HEK293T (cell line): ENCODE results near the gene INCA1.

ENCODE experiments used
- CTCF ChIA-PET: fragments of 350-600 bp; formaldehyde crosslinking; extraction: SDS; loops from one replicate; lab custom pipeline; 2021; ENCODE audit warnings: antibody characterized with exemption, inconsistent platforms; lab: Yijun Ruan, JAX
- POLR2A ChIA-PET: fragments of 350-600 bp; formaldehyde crosslinking; extraction: SDS; loops from one replicate; lab custom pipeline; 2020; ENCODE audit warnings: antibody characterized with exemption, inconsistent platforms; lab: Yijun Ruan, JAX
- DNase-seq: peaks from one replicate; pipeline ENCODE4 v3.0.0; 2012; ENCODE audit warnings: mixed read lengths; ENCODE audit errors: extremely low spot score
- ARNT ChIP-seq: fragments of 450-650 bp; IDR thresholded peaks from 2 replicates; pipeline ENCODE4 v1.6.1; 2017; ENCODE audit warnings: mild to moderate bottlenecking
- BHLHE40 ChIP-seq: fragments of 450-650 bp; IDR thresholded peaks from 2 replicates; pipeline ENCODE4 v1.6.1; 2016; ENCODE audit warnings: mild to moderate bottlenecking, moderate library complexity, borderline replicate concordance
- CTBP1 ChIP-seq: fragments of 450-650 bp; IDR thresholded peaks from 2 replicates; pipeline ENCODE4 v1.6.1; 2016; ENCODE audit warnings: borderline replicate concordance
- ELF4 ChIP-seq: fragments of 450-650 bp; IDR thresholded peaks from 2 replicates; pipeline ENCODE4 v1.6.1; 2017; ENCODE audit warnings: antibody characterized with exemption
- FOXA1 ChIP-seq: fragments of 450-650 bp; IDR thresholded peaks from 2 replicates; pipeline ENCODE4 v1.6.1; 2016; ENCODE audit warnings: mild to moderate bottlenecking
- FOXK2 ChIP-seq: fragments of 450-650 bp; IDR thresholded peaks from 2 replicates; pipeline ENCODE4 v1.6.1; 2016; ENCODE audit warnings: mild to moderate bottlenecking
- FOXM1 ChIP-seq: fragments of 450-650 bp; IDR thresholded peaks from 2 replicates; pipeline ENCODE4 v1.6.1; 2017; ENCODE audit warnings: mild to moderate bottlenecking, borderline replicate concordance
- HDGF ChIP-seq: fragments of 450-650 bp; IDR thresholded peaks from 2 replicates; pipeline ENCODE4 v1.6.1; 2017; ENCODE audit warnings: antibody characterized with exemption, borderline replicate concordance
- L3MBTL2 ChIP-seq: fragments of 450-650 bp; conservative IDR thresholded peaks from 2 replicates; pipeline ENCODE4 v1.6.1; 2016; ENCODE audit warnings: mild to moderate bottlenecking
- LEF1 ChIP-seq: fragments of 450-650 bp; IDR thresholded peaks from 2 replicates; pipeline ENCODE4 v1.6.1; 2017; ENCODE audit warnings: mild to moderate bottlenecking, borderline replicate concordance
- NFRKB ChIP-seq: fragments of 450-650 bp; IDR thresholded peaks from 2 replicates; pipeline ENCODE4 v1.6.1; 2016; ENCODE audit warnings: mild to moderate bottlenecking, moderate library complexity
- SP1 ChIP-seq: fragments of 450-650 bp; IDR thresholded peaks from 2 replicates; pipeline ENCODE4 v1.6.1; 2017
- SUZ12 ChIP-seq: fragments of 450-650 bp; IDR thresholded peaks from 2 replicates; pipeline ENCODE4 v1.6.1; 2016; ENCODE audit warnings: mild to moderate bottlenecking
- TARDBP ChIP-seq: fragments of 450-650 bp; IDR thresholded peaks from 2 replicates; pipeline ENCODE4 v1.6.1; 2016
- ZNF384 ChIP-seq: fragments of 450-650 bp; IDR thresholded peaks from 2 replicates; pipeline ENCODE4 v1.6.1; 2016
- TF ChIP-seq, protein P1 (sequence below): fragments of 450-650 bp; IDR thresholded peaks from 2 replicates; pipeline ENCODE4 v1.6.1; 2016

INCA1 gene

DNA sequence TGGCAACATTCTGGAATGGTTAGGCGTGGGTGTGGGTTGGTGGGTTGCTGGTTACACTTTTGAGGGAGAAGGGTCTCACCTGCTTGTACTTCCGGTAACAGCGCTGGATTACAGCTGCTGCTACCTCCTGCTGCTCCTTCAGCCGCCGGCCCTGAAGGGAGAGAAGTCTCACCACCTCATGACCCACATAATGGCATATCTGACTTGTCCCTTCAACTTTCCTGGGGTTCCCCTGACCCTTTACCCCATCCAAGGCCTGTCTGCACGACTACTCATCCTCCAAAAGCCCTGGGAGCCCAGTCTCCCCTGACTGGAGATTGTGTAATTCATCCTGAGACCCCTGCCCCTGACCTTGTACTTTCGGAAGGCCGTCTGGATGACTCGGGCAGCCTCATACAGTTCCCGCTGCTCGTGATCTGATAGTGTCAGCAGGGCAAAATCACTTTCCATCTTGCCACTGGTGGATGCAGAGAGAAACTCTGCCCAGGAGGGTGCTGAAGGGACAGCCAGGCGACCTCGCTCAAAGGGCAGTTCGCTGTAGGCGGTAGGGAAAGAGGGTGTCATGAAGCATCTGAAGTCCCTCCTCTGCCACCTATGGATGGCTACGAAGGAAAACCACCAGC lies 27.7 kb downstream of the INCA1 start:
- ChIA-PET POLR2A (interaction anchor here (0.7 to 1.6 kb wide), 4 partner anchors 9 to 30 kb away, joined by 3 to 15 read pairs (median 4); partner anchors contain the start of genes RNF167 and SLC25A11), CTCF (interaction anchor here (1.2 kb wide), 1 partner anchor 11 kb away, joined by 4 read pairs; no protein-coding TSS in a partner anchor)
- TF ChIP-seq HDGF (no peak), LEF1 (no peak), TARDBP (no peak), NFRKB (no peak)
- no peak for DNase-seq

DNA sequence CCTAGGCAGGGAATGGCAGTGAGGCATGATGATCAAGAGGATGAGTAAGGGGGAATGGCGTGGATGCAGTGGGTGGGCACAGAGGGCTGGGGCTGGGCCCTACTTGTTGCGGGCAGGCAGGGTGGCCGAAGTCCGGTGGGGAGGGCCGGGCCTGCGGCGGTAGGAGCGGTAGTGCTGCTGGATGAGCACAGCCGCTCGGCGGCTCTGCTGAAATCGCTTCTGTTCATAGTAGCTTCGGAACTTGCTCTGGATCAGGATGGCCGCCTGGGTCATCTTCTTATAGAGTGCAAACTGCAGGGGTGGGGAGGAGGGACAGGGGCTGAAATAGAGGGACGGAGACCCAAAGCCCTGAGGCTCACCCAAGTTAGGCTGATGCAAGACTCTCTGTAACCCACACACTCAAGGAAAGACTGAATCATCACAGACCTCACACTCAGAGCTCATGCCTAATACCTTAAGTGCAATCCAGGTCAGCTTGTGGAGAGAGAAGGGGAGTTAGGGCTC lies 28.2 kb downstream of the INCA1 start:
- TF ChIP-seq FOXA1 (no peak), SP1 (no peak), BHLHE40 (no peak), SUZ12 (no peak), LEF1 (no peak), L3MBTL2 (no peak), FOXM1 (no peak), NFRKB (no peak), HDGF (no peak), ELF4 (no peak), FOXK2 (no peak)
- ChIA-PET CTCF (no interaction called here), POLR2A (interaction anchor here (0.8 to 4.3 kb wide), 3 partner anchors 22 to 60 kb away, joined by 4 to 65 read pairs (median 27); partner anchors contain the start of genes PFN1, RNF167 and SLC25A11)
- no peak for DNase-seq

DNA sequence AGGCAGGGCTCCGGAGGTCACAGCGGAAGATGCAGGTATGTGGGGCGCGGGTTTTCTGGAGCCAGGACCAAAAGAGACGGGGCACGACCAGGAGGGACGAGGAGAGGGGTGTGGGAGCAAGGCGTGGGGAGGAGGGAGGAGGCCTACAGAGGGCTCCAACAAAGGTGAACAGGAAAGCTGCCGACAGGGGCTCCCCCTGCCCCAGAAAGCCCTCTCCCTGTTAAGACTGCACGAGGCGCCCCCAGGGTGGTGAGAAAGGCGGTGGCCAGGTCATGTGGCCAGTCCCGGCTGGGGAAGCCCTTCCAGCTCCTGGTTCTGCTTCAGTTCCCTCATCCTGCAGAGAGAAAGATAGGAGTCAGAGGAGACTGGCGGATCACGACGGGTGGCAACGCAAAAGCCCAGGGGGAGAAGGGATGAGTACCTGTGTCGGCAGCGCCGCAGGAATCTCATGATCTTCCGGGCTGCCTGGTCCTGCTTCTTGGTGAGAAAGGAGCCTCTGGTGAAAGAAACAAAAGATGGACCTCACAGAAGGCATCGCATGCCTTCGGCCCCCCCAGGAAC lies 28.8 kb downstream of the INCA1 start:
- DNase-seq, result no peak
- CTCF ChIA-PET, result interaction anchor here (0.7 to 1.8 kb wide), 2 partner anchors 19 to 59 kb away, joined by 5 to 8 read pairs; partner anchors contain the start of gene CAMTA2

DNA sequence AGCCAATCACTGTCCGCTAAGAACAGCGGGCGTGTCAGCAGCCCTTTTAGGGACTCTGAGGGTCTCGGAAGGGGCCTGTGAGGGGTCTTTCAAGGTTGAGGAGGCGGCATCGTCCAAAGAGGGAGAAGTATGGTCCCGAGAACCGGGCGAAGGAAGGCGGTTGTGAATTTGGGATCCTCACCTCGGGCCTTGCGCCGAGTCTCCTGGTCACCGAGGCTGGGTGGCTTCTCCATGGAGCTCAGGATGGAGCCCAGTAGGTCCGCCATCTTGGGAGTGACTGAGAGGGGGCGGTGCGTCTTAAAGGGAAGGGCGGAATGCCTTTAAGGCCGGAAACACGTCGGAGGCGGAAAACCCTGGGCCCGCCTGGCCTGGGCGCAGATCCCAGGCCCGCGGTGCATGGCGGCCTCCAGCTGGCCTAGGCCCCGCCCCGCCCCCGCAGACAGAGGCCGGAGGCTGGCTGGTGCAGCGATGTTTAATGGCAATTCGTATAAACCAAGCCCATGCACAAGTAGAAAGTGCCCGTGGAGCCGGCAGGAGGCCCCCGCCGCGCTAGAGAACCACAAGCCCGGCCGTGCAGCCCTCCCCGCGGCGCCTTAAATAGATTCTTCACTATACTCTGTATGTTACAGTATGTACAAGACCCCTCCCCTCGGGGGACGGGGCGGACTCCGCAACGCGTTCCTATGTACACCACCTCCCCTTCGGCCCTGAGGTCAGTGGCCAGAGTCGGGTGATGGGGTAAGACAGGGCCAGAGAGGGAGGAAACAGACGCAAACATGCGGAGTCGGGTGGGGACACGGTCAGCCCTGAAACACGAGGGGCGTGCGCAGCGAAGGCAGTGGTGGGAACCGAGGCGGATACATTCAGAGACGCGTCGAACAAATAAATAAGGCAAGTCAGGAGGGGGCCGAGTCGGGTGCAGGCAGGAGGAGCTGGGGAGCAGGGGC lies 29.5 kb downstream of the INCA1 start, which contains the start of gene SPAG7:
SPAG7 (minus strand) TSS at position 279 of the 947 bp plus-strand sequence; CDS start at position 266, 13 bp downstream.
- DNase-seq, result peak; percentile 93
- ChIA-PET POLR2A (interaction anchor here (0.7 to 4.3 kb wide), 21 partner anchors 8 to 177 kb away, joined by 3 to 110 read pairs (median 5); partner anchors contain the start of genes CAMTA2, ENO3, INCA1 and KIF1C), CTCF (interaction anchor here (0.7 to 2.5 kb wide), 5 partner anchors 11 to 59 kb away, joined by 3 to 8 read pairs (median 5); partner anchors contain the start of gene CAMTA2)
- TF ChIP-seq L3MBTL2 (peak; percentile 89), ELF4 (peak; percentile 41; the same call in 1 of the 2 replicates), SUZ12 (no peak)

More for the DNA sequence above, 28.8 kb downstream of the INCA1 start:
- TF ChIP-seq FOXM1 (no peak), L3MBTL2 (peak; percentile 8; the same call in 1 of the 2 replicates)
- POLR2A ChIA-PET, result interaction anchor here (0.8 to 4.3 kb wide), 4 partner anchors 21 to 60 kb away, joined by 4 to 84 read pairs (median 46); partner anchors contain the start of genes PFN1, RNF167 and SLC25A11

DNA sequence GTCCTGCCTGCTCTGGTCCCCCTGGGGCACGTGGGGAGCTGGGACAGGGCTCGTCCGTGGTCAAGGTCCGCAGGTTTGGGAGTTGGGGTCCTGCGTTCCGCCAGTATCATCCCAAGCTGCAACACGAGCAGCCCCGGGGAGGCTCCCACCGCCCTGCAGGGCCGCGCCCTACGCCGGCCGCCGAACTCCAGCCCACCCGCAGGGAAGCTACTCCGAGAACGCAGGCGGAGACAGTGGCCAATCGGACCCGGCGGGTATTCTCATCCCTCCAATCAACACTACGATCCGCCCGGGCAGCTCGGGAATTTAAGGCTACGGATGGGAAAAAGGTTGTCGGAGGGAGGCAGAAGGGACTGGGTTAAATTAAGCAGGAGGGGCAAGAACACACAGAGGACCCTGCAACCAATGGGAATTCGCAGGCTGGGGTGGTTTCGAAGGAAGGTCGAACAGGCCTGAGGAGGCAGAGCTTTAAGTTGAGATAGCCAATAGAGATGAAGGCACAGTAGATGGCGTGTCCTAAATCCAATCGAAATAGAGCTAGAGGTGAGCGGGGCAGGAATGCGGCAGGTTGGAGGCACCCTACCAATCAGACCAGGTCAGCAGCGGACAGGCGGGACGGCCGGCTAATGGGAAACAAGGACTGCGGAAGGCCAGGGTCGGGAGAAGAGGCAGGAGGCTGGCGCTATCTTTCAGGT lies 30.3 kb downstream of the INCA1 start:
- peak; percentile 95 for DNase-seq
- CTCF ChIA-PET, result interaction anchor here (1.1 to 2.5 kb wide), 4 partner anchors 10 to 58 kb away, joined by 3 to 8 read pairs (median 6); partner anchors contain the start of gene CAMTA2

More for the DNA sequence above, 30.3 kb downstream of the INCA1 start:
- POLR2A ChIA-PET, result interaction anchor here (0.6 to 4.3 kb wide), 23 partner anchors 9 to 223 kb away, joined by 3 to 110 read pairs (median 4); partner anchors contain the start of genes CAMTA2, ENO3, INCA1 and KIF1C
- TF ChIP-seq CTBP1 (no peak), FOXK2 (no peak), BHLHE40 (no peak), FOXM1 (no peak), FOXA1 (no peak), ARNT (no peak), SUZ12 (no peak), NFRKB (no peak), ZNF384 (no peak), L3MBTL2 (peak; percentile 92), HDGF (no peak), SP1 (no peak), TARDBP (no peak), ELF4 (no peak; the same call in 1 of the 2 replicates)
- TF ChIP-seq, protein P1, sequence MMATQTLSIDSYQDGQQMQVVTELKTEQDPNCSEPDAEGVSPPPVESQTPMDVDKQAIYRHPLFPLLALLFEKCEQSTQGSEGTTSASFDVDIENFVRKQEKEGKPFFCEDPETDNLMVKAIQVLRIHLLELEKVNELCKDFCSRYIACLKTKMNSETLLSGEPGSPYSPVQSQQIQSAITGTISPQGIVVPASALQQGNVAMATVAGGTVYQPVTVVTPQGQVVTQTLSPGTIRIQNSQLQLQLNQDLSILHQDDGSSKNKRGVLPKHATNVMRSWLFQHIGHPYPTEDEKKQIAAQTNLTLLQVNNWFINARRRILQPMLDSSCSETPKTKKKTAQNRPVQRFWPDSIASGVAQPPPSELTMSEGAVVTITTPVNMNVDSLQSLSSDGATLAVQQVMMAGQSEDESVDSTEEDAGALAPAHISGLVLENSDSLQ, result peak; percentile 100
